Measurements from ENCODE around the gene ZNF805.

ZNF805 gene

GRCh38 chr19:57280962-57281400 is 40.5 kb downstream of the ZNF805 start:
- H3K27ac Mint-ChIP-seq: no peak overlapping the region
- no peak for ATAC-seq
- no peak overlapping the region for H3K4me3 Mint-ChIP-seq
- no peaks in the 10 kb centered on the region for H3K9me3 Mint-ChIP-seq
- peak in 1 of 2 donors; percentile 50 for DNase-seq (ENCODE audit: low spot score in 2 of 2)
- H3K36me3 Mint-ChIP-seq: peaks cover 6% of the 10 kb centered on the region
- peaks cover 44% of the 10 kb centered on the region for H3K4me1 Mint-ChIP-seq

DNA sequence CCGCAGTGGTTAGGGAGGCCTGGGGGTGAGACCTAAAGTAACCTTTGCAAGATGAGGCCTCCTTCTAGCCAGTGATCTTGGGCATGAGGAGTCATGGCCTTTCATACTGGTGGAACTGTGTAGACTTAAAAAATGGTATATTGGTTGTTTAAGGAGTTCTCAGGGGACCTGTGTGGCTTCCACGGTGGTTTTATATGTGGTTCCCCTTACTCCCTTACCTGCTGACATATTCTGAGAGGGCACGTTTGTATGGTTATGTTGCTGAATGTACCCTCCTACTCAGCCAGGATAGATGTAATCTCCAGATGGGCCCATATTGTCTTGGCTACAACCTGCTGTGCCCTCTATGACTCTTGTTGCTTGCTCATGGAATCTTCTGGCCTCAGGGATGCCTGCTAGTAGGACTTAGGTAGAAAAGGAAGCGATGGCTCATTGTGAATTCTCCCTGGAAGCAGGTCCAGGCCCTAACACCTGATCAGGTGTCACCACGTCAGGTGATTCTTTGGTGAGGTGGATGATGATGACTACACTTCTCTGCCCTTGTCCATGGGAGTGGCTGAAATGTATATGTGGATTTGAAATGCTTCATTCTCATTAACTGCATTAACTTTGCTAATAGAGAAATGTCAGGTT is 41.7 kb downstream of the ZNF805 start:
- H3K27ac Mint-ChIP-seq: no peak overlapping the region
- peaks cover 48% of the 10 kb centered on the region for H3K4me1 Mint-ChIP-seq
- no peak overlapping the region for H3K4me3 Mint-ChIP-seq
- ATAC-seq: peak; percentile 43
- no peaks in the 10 kb centered on the region for H3K9me3 Mint-ChIP-seq
- H3K36me3 Mint-ChIP-seq: no peaks in the 10 kb centered on the region
- DNase-seq (ENCODE audit: low spot score in 2 of 2): peak in 1 of 2 donors; percentile 55

- DNase-seq (ENCODE audit: low spot score in 2 of 2) (no peak), ATAC-seq (no peak)
- no peak overlapping the region for H3K27ac Mint-ChIP-seq
- H3K9me3 Mint-ChIP-seq: peaks cover 11% of the 10 kb centered on the region
- H3K4me1 Mint-ChIP-seq: peaks cover 36% of the 10 kb centered on the region
- H3K4me3 Mint-ChIP-seq: no peak overlapping the region
- no peaks in the 10 kb centered on the region for H3K36me3 Mint-ChIP-seq
Measured at GRCh38 chr19:57288373-57288772, 47.9 kb downstream of the ZNF805 start.

GRCh38 chr19:57290970-57291369 is 50.5 kb downstream of the ZNF805 start:
- Mint-ChIP-seq H3K36me3 (no peaks in the 10 kb centered on the region), H3K4me1 (peaks cover 14% of the 10 kb centered on the region), H3K9me3 (peaks cover 15% of the 10 kb centered on the region), H3K27ac (no peak overlapping the region), H3K4me3 (no peak overlapping the region)
- no peak for DNase-seq (ENCODE audit: low spot score in 2 of 2)
- no peak for ATAC-seq

DNA sequence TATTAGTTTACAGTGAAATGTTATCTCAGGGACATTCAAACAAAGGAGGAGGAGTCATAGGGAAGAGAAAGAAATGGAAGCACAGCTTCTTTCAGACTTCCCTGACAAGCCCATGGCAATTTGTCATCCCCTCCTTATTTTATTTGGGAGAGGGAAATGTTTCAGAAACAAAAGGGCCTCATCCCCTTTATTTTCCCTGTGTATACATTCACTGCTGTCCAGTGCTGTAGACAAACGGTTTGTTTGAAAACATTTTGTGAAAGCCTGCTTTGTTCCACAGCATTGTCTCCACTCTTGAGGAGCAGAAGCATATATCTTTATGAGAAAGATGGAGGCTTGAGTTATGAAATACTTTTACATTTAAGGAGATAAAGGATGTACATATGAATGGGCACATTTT is 52.1 kb downstream of the ZNF805 start:
- Mint-ChIP-seq H3K27ac (no peak overlapping the region), H3K36me3 (no peaks in the 10 kb centered on the region), H3K9me3 (peaks cover 19% of the 10 kb centered on the region), H3K4me3 (no peak overlapping the region), H3K4me1 (peaks cover 17% of the 10 kb centered on the region)
- DNase-seq (ENCODE audit: low spot score in 2 of 2): no peak
- no peak for ATAC-seq

GRCh38 chr19:57293719-57294118 is 53.3 kb downstream of the ZNF805 start:
- no peak overlapping the region for H3K27ac Mint-ChIP-seq
- DNase-seq (ENCODE audit: low spot score in 2 of 2) (no peak), ATAC-seq (no peak)
- no peak overlapping the region for H3K4me3 Mint-ChIP-seq
- H3K9me3 Mint-ChIP-seq: peaks cover 25% of the 10 kb centered on the region
- peaks cover 22% of the 10 kb centered on the region for H3K4me1 Mint-ChIP-seq
- no peaks in the 10 kb centered on the region for H3K36me3 Mint-ChIP-seq

- peak in 1 of 2 donors; percentile 38 for DNase-seq (ENCODE audit: low spot score in 2 of 2)
- H3K27ac Mint-ChIP-seq: peak overlapping the region; percentile 37
- H3K36me3 Mint-ChIP-seq: no peaks in the 10 kb centered on the region
- ATAC-seq: no peak
- H3K4me1 Mint-ChIP-seq: peaks cover 8% of the 10 kb centered on the region
- no peak overlapping the region for H3K4me3 Mint-ChIP-seq
- peaks cover 8% of the 10 kb centered on the region for H3K9me3 Mint-ChIP-seq
Measured at GRCh38 chr19:57302020-57302465, 61.6 kb downstream of the ZNF805 start.

DNA sequence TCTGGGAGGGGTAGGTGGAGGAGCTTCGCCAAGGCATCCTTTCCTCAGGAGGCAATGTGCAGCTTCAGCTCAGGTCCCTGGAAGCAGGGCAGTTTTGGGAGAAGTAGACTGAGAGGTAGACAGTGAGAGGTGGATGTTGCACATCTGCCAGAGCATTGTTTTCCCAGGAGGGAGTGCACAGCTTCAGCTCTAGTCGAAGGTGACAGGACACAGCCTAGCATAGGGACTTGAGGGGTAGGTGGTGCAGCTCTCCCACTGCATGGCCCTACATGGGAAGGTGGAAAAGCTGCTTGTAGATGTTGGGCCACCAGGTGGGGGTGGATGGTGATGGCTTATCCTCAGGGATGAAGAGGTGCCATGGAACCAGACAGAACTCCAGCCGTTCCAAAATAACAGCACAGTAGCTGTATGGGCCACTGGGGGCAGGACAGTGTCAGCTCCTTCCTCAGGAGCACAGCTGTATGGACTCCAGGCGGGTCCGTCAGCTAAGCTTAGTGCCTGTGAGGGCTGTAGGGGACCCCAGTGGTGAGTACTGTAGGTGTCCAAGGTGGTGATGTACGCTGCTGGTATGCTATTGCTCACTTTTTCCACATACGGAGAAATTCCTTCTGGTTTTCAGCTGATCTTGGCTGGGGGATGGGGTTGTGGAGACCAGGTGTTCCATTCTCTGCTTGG is 62.4 kb downstream of the ZNF805 start:
- no peak for ATAC-seq
- Mint-ChIP-seq H3K4me3 (no peak overlapping the region), H3K4me1 (peaks cover 3% of the 10 kb centered on the region), H3K27ac (peak overlapping the region; percentile 37), H3K36me3 (no peaks in the 10 kb centered on the region), H3K9me3 (peaks cover 3% of the 10 kb centered on the region)
- no peak for DNase-seq (ENCODE audit: low spot score in 2 of 2)

Data from stimulated activated effector memory CD8-positive, alpha-beta T cell treated with anti-CD3 and anti-CD28 coated beads, Interleukin-12 subunit alpha, Interleukin-12 subunit beta, amount 100 ng/mL, for 72 hours (primary cell).